Gastroesophageal sphincter (tissue), 3 donors: ENCODE measurements around the gene MFF.

Experiments used
- POLR2A ChIP-seq, 2 donors: fragments of 450-650 bp; IDR thresholded peaks; one replicate each; pipeline ENCODE4 v1.6.1; 2017; ENCODE audit warnings: antibody characterized with exemption in 2 of 2, mild to moderate bottlenecking in 2 of 2, moderate library complexity in 1 of 2
- POLR2AphosphoS5 ChIP-seq: sonication (generic); formaldehyde crosslinking; IDR thresholded peaks from one replicate; pipeline ENCODE4 v1.6.1; 2017; ENCODE audit warnings: antibody characterized with exemption
- TF ChIP-seq, protein P1 (sequence below), 4 experiments: fragments of 200-600 bp in 2 of 4; fragments of 450-650 bp in 2 of 4; sonication (generic) in 1 of 4; IDR thresholded peaks; one replicate each; pipeline ENCODE4 v1.5.1; 2017 to 2019; ENCODE audit warnings: antibody characterized with exemption in 4 of 4, mild to moderate bottlenecking in 2 of 4, moderate library complexity in 2 of 4

GRCh38 chr2:227280895-227281294 lies 44.2 kb upstream of the MFF start:
- TF ChIP-seq, protein P1, sequence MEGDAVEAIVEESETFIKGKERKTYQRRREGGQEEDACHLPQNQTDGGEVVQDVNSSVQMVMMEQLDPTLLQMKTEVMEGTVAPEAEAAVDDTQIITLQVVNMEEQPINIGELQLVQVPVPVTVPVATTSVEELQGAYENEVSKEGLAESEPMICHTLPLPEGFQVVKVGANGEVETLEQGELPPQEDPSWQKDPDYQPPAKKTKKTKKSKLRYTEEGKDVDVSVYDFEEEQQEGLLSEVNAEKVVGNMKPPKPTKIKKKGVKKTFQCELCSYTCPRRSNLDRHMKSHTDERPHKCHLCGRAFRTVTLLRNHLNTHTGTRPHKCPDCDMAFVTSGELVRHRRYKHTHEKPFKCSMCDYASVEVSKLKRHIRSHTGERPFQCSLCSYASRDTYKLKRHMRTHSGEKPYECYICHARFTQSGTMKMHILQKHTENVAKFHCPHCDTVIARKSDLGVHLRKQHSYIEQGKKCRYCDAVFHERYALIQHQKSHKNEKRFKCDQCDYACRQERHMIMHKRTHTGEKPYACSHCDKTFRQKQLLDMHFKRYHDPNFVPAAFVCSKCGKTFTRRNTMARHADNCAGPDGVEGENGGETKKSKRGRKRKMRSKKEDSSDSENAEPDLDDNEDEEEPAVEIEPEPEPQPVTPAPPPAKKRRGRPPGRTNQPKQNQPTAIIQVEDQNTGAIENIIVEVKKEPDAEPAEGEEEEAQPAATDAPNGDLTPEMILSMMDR (IDR thresholded peaks at IDR 0.05): no peak
- TF ChIP-seq POLR2A (IDR thresholded peaks at IDR 0.05) (no peak), POLR2AphosphoS5 (no peak)
